ENCODE measurements around the gene KIF1A.

The KIF1A gene, protein sequence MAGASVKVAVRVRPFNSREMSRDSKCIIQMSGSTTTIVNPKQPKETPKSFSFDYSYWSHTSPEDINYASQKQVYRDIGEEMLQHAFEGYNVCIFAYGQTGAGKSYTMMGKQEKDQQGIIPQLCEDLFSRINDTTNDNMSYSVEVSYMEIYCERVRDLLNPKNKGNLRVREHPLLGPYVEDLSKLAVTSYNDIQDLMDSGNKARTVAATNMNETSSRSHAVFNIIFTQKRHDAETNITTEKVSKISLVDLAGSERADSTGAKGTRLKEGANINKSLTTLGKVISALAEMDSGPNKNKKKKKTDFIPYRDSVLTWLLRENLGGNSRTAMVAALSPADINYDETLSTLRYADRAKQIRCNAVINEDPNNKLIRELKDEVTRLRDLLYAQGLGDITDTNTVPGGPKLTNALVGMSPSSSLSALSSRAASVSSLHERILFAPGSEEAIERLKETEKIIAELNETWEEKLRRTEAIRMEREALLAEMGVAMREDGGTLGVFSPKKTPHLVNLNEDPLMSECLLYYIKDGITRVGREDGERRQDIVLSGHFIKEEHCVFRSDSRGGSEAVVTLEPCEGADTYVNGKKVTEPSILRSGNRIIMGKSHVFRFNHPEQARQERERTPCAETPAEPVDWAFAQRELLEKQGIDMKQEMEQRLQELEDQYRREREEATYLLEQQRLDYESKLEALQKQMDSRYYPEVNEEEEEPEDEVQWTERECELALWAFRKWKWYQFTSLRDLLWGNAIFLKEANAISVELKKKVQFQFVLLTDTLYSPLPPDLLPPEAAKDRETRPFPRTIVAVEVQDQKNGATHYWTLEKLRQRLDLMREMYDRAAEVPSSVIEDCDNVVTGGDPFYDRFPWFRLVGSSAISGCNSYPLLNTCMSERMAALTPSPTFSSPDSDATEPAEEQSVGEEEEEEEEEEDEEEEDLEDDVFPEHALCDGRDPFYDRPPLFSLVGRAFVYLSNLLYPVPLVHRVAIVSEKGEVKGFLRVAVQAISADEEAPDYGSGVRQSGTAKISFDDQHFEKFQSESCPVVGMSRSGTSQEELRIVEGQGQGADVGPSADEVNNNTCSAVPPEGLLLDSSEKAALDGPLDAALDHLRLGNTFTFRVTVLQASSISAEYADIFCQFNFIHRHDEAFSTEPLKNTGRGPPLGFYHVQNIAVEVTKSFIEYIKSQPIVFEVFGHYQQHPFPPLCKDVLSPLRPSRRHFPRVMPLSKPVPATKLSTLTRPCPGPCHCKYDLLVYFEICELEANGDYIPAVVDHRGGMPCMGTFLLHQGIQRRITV (N-terminal part only)

DNA sequence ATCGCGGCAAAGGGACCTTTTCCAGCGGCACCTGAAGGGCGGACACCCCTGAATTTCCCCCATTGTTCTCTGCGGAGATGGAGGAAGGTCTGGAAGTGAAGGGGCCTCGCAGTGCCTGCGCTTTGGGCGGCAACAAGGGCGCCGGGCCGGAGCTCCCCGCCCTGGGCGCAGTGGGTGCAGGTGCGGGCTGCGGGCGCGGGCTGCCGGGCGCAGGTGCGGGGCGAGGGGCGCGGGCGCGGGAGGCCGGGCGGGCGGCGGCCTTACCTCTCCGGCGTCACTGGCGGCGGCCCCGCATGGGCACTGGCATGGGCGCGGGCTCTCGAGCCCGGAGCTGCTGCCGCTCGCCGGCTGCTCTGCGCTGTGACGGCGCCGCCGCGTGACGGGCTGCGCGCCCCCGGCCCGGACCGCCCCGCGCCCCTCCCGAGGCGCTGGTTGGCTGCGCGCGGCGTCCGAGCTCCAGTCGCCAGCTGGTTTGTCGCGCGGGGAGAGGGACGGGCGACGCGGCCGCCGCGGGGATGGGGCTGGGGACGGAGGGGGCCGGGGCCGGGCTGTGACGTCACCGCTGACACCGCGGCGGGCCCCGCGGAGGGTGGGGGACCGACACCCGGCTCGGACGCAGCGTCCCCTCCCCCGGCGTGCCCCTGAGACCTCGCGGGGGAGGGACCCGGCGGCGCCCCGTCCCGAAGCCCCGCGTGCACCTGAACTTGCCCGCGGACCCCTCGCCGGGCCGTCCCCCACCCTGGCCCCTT, at the start of gene KIF1A:
Gene KIF1A (minus strand): TSS at position 362 of the 749 bp plus-strand sequence. CDS start 22,467 bp downstream, outside the sequence.
- Histone ChIP-seq H3K4me3 (ENCODE audit: low read length) (no peak within 1 kb of the TSS), H3F3A (ENCODE audit: insufficient read depth, low read length) (no peaks in the 10 kb centered on the region), H3K9ac (ENCODE audit: low read length) (no peak within 1 kb of the TSS), H3K9me2 (replicated peaks; ENCODE audit: insufficient read depth, low read length) (no peaks in the 10 kb centered on the region), H4K20me1 (ENCODE audit: insufficient read depth, low read length) (no peaks in the 10 kb centered on the region), H3K9me3 (replicated peaks; ENCODE audit: insufficient read depth, low read length) (no peaks in the 10 kb centered on the region), H3K79me2 (ENCODE audit: low read length) (no peaks in the 10 kb centered on the region), H3K27ac (ENCODE audit: low read length) (no peak within 1 kb of the TSS), H3K27me3 (replicated peaks; ENCODE audit: insufficient read depth, low read length) (peaks cover 47% of the 10 kb centered on the region), H3K36me3 (replicated peaks; ENCODE audit: insufficient read depth, low read length) (no peaks in the 10 kb centered on the region), H2AFZ (ENCODE audit: low read length) (no peak within 1 kb of the TSS), H3K4me2 (ENCODE audit: low read depth, low read length) (no peak within 1 kb of the TSS), H3K4me1 (ENCODE audit: low read length) (no peaks in the 10 kb centered on the region)
- TF ChIP-seq EZH2phosphoT487 (IDR thresholded peaks at IDR 0.05; ENCODE audit: low read length) (no peak), EZH2 (optimal IDR thresholded peaks at IDR 0.05; ENCODE audit: low read depth, low read length) (no peak)
- TF ChIP-seq, protein P1, sequence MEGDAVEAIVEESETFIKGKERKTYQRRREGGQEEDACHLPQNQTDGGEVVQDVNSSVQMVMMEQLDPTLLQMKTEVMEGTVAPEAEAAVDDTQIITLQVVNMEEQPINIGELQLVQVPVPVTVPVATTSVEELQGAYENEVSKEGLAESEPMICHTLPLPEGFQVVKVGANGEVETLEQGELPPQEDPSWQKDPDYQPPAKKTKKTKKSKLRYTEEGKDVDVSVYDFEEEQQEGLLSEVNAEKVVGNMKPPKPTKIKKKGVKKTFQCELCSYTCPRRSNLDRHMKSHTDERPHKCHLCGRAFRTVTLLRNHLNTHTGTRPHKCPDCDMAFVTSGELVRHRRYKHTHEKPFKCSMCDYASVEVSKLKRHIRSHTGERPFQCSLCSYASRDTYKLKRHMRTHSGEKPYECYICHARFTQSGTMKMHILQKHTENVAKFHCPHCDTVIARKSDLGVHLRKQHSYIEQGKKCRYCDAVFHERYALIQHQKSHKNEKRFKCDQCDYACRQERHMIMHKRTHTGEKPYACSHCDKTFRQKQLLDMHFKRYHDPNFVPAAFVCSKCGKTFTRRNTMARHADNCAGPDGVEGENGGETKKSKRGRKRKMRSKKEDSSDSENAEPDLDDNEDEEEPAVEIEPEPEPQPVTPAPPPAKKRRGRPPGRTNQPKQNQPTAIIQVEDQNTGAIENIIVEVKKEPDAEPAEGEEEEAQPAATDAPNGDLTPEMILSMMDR (IDR thresholded peaks at IDR 0.05; ENCODE audit: low read length) = no peak
- no peak for DNase-seq

DNA sequence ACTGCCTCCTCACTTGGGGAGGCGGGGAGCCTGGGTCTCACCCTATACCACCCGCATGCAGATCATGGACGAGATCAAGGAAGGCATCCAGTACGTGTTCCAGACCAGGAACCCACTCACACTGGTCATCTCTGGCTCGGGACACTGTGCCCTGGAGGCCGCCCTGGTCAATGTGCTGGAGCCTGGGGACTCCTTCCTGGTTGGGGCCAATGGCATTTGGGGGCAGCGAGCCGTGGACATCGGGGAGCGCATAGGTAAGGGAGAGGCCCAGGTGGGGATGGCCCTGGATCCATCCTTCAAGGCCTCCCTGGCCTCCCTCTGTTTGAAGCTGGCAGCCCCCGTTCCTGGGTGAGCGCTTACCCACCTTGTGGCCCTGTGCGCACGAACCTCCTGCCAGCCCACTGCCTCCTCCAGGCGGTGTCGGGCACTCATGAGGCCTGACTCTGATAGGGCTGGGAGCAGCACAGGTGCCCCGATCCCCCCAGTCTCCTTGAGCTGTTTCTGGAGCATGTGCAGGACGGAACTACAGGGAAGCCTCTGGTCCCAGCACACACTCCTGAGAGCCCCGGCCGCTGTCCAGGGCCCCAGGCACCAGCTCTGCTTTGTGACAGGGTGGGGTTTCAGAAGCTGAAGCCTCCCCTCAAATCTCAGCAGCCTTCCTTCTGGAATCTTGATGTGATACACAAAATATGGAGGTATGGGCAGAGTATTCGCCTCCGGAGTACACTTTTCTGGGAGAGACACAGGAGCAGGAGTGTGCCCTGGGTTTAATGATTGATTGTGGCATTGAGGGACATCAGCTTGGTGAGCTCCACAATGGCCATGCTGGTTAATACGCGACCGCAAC, 49.3 kb upstream of the KIF1A start:
- TF ChIP-seq EZH2 (optimal IDR thresholded peaks at IDR 0.05; ENCODE audit: low read depth, low read length) (no peak), EZH2phosphoT487 (IDR thresholded peaks at IDR 0.05; ENCODE audit: low read length) (no peak)
- TF ChIP-seq, protein P1 (IDR thresholded peaks at IDR 0.05; ENCODE audit: low read length) = no peak
- Histone ChIP-seq H3K4me3 (ENCODE audit: low read length) (no peak overlapping the region), H3K27me3 (replicated peaks; ENCODE audit: insufficient read depth, low read length) (peaks cover 79% of the 10 kb centered on the region), H4K20me1 (ENCODE audit: insufficient read depth, low read length) (no peaks in the 10 kb centered on the region), H3K9me3 (replicated peaks; ENCODE audit: insufficient read depth, low read length) (no peaks in the 10 kb centered on the region), H3K9ac (ENCODE audit: low read length) (no peak overlapping the region), H3K4me2 (ENCODE audit: low read depth, low read length) (no peak overlapping the region), H3K4me1 (ENCODE audit: low read length) (no peaks in the 10 kb centered on the region), H2AFZ (ENCODE audit: low read length) (no peak overlapping the region), H3K79me2 (ENCODE audit: low read length) (no peaks in the 10 kb centered on the region), H3K9me2 (replicated peaks; ENCODE audit: insufficient read depth, low read length) (no peaks in the 10 kb centered on the region), H3K27ac (ENCODE audit: low read length) (no peak overlapping the region), H3K36me3 (replicated peaks; ENCODE audit: insufficient read depth, low read length) (no peaks in the 10 kb centered on the region), H3F3A (ENCODE audit: insufficient read depth, low read length) (no peaks in the 10 kb centered on the region)
- DNase-seq = no peak

Measured in MM.1S (cell line).